ENCODE results near the gene HOXB2.

Gene HOXB2

DNA sequence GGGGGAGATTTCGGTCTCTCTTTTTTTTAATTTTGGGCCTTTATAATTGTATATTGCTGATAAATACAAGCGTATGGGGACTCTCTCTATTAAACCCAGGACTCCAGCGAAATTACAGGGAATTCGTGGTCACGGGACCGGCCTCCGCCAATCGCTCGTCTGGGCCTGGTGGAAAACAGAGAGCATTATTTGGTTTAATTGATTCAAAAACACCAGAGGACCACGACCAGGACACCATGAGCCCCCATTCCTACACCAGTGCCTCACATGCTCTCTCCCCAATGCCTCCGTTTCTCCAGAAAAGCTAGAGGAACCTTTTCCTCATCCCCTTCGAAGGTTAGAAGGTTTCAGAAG lies at the start of gene HOXB2:
TSS of gene HOXB2 (minus strand) at position 88 of the 354 bp plus-strand sequence. CDS start 198 bp downstream, outside the sequence.
- DNase-seq (ENCODE audit: low read depth): no peak
- TF ChIP-seq, protein P1, sequence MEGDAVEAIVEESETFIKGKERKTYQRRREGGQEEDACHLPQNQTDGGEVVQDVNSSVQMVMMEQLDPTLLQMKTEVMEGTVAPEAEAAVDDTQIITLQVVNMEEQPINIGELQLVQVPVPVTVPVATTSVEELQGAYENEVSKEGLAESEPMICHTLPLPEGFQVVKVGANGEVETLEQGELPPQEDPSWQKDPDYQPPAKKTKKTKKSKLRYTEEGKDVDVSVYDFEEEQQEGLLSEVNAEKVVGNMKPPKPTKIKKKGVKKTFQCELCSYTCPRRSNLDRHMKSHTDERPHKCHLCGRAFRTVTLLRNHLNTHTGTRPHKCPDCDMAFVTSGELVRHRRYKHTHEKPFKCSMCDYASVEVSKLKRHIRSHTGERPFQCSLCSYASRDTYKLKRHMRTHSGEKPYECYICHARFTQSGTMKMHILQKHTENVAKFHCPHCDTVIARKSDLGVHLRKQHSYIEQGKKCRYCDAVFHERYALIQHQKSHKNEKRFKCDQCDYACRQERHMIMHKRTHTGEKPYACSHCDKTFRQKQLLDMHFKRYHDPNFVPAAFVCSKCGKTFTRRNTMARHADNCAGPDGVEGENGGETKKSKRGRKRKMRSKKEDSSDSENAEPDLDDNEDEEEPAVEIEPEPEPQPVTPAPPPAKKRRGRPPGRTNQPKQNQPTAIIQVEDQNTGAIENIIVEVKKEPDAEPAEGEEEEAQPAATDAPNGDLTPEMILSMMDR (IDR thresholded peaks at IDR 0.05; ENCODE audit: insufficient read depth, low read depth, low read length, missing control alignments): no peak
- no peak within 1 kb of the TSS for H3K4me3 ChIP-seq (ENCODE audit: low read depth, low read length)

DNA sequence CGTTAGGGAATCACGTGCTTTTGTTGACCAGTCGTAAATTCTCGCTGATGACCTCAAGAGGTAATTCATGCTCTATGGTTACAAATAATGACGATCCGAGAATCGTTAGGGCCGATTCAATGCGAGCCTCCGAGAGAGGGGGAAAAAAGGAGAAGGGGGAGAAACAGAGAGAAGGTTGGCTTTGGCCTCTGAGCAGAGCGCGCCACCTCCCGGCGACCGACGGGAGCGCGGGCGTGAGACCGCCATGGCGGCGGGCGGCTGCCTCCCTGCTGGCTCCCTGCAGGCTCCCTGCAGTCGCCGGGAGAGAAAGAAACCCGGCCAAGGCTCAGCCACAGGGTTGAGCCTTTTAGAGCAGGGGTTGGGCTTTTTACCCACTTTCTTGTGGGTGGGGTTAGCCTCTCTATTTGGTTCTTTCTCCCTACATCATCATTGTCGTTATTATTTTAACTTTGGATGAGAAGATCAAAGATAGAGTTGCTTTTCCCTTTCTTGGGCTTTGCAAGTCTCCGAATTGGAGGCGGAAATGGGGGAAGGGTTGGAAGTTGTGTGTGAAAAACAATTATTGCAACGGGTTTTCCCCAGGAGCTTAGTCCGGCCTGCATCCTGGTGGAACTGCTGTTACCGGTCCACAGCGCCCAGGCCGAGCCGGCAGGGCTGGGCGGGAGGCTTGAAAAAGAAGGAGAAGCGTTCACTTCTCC lies 49.1 kb upstream of the HOXB2 start:
- DNase-seq (ENCODE audit: low read depth): peak; percentile 78
- H3K4me3 ChIP-seq (ENCODE audit: low read depth, low read length): peak overlapping the region; percentile 44
- TF ChIP-seq, protein P1 (IDR thresholded peaks at IDR 0.05; ENCODE audit: insufficient read depth, low read depth, low read length, missing control alignments): peak; percentile 96

DNA sequence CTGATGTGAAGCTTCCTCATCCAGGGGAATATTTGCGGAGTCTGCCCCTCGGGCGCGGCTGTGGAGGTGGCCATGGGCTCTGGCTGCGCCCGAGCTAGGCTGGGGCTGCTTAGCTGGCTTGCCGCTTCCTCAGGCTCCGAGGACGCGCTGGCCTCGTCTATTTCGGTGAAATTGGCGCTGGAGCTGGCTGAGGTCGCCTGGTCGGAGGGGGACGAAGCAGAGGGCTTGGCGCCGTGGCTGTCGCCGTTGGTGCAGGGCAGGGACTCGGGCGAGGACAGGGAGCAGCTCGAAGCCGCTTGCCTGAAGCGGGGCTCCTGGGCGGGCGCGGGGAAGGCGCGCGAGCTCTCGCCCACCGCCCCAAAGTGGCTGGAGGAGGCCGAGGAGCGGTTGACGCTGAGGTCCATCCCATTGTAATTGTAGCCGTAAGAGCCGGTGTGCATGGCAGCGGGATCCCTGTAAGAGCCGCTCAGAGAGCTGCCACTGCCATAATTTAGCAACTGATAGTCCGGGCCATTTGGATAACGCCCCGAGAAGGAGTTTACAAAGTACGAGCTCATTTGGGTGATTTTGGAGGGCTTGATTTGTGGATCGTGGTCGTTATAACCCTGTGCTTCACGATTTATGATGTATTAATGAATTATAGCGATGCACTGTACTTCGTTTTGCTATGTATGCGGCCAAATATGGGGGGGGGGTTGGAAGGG lies 48.4 kb upstream of the HOXB2 start, which contains the start of gene HOXB5:
TSS of gene HOXB5 (minus strand) at position 654 of the 704 bp plus-strand sequence. CDS start at position 557, 97 bp downstream.
- TF ChIP-seq, protein P1 (IDR thresholded peaks at IDR 0.05; ENCODE audit: insufficient read depth, low read depth, low read length, missing control alignments): no peak
- H3K4me3 ChIP-seq (ENCODE audit: low read depth, low read length): peak within 1 kb of the TSS; percentile 44
- no peak for DNase-seq (ENCODE audit: low read depth)

DNA sequence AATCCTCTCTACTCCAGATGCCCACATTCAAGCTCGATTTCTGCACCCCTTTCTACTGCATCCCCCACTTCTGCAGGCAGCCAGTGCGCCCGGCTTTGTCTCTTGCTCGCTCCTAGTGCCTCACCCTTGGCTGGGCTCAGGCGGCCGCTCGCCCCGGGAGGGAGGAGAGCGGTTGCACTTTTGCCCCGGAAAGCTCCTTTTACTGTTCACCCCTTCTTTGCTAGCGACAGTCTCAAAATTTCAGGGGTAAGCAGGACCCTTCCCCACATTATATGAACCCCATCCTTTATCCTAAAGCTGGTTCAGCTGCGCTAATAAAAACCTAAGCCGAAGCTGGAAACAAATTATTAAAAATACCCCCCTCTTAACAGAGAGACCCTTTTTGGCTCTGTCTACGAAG lies 47.7 kb upstream of the HOXB2 start:
- no peak overlapping the region; the same call in 1 of the 2 replicates for H3K4me3 ChIP-seq (ENCODE audit: low read depth, low read length)
- no peak for DNase-seq (ENCODE audit: low read depth)
- TF ChIP-seq, protein P1 (IDR thresholded peaks at IDR 0.05; ENCODE audit: insufficient read depth, low read depth, low read length, missing control alignments): no peak

DNA sequence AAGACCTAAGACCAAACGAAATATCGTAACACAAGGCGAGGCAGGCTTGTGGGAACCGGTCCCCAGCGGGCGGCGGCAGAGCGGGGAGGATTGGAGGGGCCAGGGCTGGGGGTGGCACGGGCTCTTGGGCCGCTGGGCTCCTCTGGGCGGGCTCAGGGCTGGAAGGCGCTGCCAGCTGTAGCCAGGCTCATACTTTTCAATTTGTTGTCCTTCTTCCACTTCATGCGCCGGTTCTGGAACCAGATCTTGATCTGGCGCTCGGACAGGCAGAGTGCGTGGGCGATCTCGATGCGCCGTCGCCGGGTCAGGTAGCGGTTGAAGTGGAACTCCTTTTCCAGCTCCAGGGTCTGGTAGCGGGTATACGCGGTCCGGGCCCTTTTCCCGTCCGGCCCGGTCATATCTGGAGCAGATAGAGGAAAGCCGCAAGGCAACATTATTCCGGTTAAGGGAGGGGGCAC lies 47.2 kb upstream of the HOXB2 start:
- H3K4me3 ChIP-seq (ENCODE audit: low read depth, low read length): no peak overlapping the region
- TF ChIP-seq, protein P1 (IDR thresholded peaks at IDR 0.05; ENCODE audit: insufficient read depth, low read depth, low read length, missing control alignments): no peak
- DNase-seq (ENCODE audit: low read depth): no peak

DNA sequence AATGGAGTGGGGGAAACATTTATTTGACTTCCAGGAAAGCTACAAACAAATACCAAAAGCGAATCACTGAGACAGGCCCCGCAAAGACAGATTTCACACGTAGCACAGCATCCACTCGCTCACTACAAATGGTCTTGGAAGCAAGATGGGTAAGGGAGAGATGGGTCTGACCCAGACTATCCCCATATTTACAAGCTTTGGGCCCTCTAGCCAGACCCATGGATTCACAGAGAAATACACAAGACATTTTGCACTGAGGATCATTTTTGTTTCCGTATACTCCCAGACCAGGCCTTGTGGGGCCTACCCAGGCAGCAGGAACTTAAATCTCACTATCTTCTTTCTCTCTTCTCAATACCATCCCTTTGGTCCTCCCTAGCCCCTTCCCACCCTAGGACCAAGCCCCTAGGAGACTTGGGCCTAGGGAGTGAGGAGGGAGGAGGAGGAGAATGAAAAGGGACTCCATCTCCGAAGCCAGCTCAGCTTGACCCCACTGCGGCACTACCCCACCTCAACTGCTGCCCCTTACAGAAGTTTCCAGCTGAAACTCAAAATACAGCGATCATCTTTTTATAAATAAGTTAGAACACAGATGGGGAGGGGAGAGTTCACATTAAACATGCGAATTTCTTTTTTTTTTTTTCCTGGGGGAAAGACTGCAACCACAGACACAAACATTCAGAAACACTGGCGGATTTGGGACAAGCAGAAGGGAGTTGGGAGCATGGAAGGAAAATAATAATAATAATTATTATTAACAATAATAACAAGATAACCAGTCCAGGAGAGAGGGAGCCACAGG lies 46.5 kb upstream of the HOXB2 start:
- no peak overlapping the region for H3K4me3 ChIP-seq (ENCODE audit: low read depth, low read length)
- TF ChIP-seq, protein P1 (IDR thresholded peaks at IDR 0.05; ENCODE audit: insufficient read depth, low read depth, low read length, missing control alignments): no peak
- no peak for DNase-seq (ENCODE audit: low read depth)
